ENCODE data around the gene SEMA5A.

GRCh38 chr5:9188956-9189355, 356.9 kb downstream of the SEMA5A start:
- no peak for TF ChIP-seq CTCF (IDR thresholded peaks at IDR 0.05; ENCODE audit: poor library complexity, severe bottlenecking)
- TF ChIP-seq SMC3 (conservative IDR thresholded peaks at IDR 0.05; ENCODE audit: poor library complexity): no peak
- no peak for TF ChIP-seq EP300 (conservative IDR thresholded peaks at IDR 0.05; ENCODE audit: poor library complexity, severe bottlenecking)
- TF ChIP-seq POLR2AphosphoS5 (IDR thresholded peaks at IDR 0.05): no peak
- no peak for TF ChIP-seq REST (IDR thresholded peaks at IDR 0.05; ENCODE audit: borderline replicate concordance)
- no peak for TF ChIP-seq RAD21 (conservative IDR thresholded peaks at IDR 0.05)
- no peak for TF ChIP-seq EZH2 (IDR thresholded peaks at IDR 0.05; ENCODE audit: borderline replicate concordance, insufficient read depth, low read length, poor library complexity, severe bottlenecking)
